Measurements from ENCODE around the gene GNL1.
"Not testable (repeated sequence)": the region's sequence is repeated elsewhere in the genome, so short reads cannot be mapped to it uniquely, and the experiment has no call there.

GNL1 gene

GRCh38 chr6:30498705-30499104 lies 57.6 kb downstream of the GNL1 start:
- DNase-seq (ENCODE audit: low spot score), result not testable (repeated sequence)

- DNase-seq (ENCODE audit: low spot score), result no peak
Observed at GRCh38 chr6:30497714-30498113, 58.6 kb downstream of the GNL1 start.

GRCh38 chr6:30497261-30497599 lies 59.1 kb downstream of the GNL1 start:
- not testable (repeated sequence) for DNase-seq (ENCODE audit: low spot score)

- no peak for DNase-seq (ENCODE audit: low spot score)
Observed at GRCh38 chr6:30495993-30496392, 60.3 kb downstream of the GNL1 start.

- not testable (repeated sequence) for DNase-seq (ENCODE audit: low spot score)
Observed at GRCh38 chr6:30495060-30495459, 61.2 kb downstream of the GNL1 start.

- DNase-seq (ENCODE audit: low spot score), result no peak
Observed at GRCh38 chr6:30494291-30494861, 61.9 kb downstream of the GNL1 start.

- DNase-seq (ENCODE audit: low spot score), result no peak
Observed at GRCh38 chr6:30493643-30494250, 62.5 kb downstream of the GNL1 start.

GRCh38 chr6:30491991-30492952 lies 64.0 kb downstream of the GNL1 start:
- DNase-seq (ENCODE audit: low spot score), result no peak

Small RNA genes lying within 50 kb of the gene (small RNA-seq; reads per million reads assigned to genes)
- 0.79 to 4.4 reads per million in 2 experiments for gene MIR877

All from SK-N-DZ (cell line).